Caco-2 (cell line): Measurements from ENCODE around the gene AIFM3. TPM values are rescaled to one million over a fixed set of nuclear protein-coding genes. Genes with fewer than 3 reads are reported as not detected.

Source experiments
- BruUV-seq: library from RNA; stranded (reverse); fragments of 400-500 nt; replicated peaks from 2 replicates; lab custom pipeline; 2021; lab: Mats Ljungman, UMichigan
- CTCF ChIA-PET: fragments of 300-600 bp; sonication (Branson Sonifier 250); formaldehyde crosslinking; loops from one replicate; lab custom pipeline; 2022; ENCODE audit warnings: antibody characterized with exemption; lab: Charles Lee
- POLR2A ChIA-PET: fragments of 300-600 bp; sonication (Branson Sonifier 250); formaldehyde crosslinking; loops from one replicate; lab custom pipeline; 2022; ENCODE audit warnings: antibody characterized with exemption; lab: Charles Lee
- DNase-seq, 2 experiments: peaks; one replicate each; pipeline versions ENCODE4 v3.0.0 to v3.0.0-alpha.2; 2020 to 2022
- H3K27me3 ChIP-seq: replicated peaks from 2 replicates; pipeline ENCODE4 v1.6.0; 2011; ENCODE audit warnings: low read length; ENCODE audit not compliant: control insufficient read depth, insufficient read depth
- H3K36me3 ChIP-seq: 2 replicates; pipeline ENCODE4 v1.5.1; 2011; ENCODE audit warnings: low read length; ENCODE audit not compliant: control insufficient read depth, insufficient read depth
- H3K4me1 ChIP-seq: fragments of 250-450 bp; sonication (Bioruptor Pico); 2 replicates; pipeline ENCODE4 v1.5.1; 2020; ENCODE audit warnings: mild to moderate bottlenecking
- H3K4me3 ChIP-seq: 2 replicates; pipeline ENCODE4 v1.5.1; 2011; ENCODE audit warnings: low read depth, mild to moderate bottlenecking, control low read depth, low read length
- H3K9me3 ChIP-seq: fragments of 250-450 bp; sonication (Bioruptor Pico); 2 replicates; pipeline ENCODE4 v1.5.1; 2020; ENCODE audit warnings: mild to moderate bottlenecking, moderate library complexity
- H3K27ac Mint-ChIP-seq: one replicate; pipeline ENCODE4 v1.8.0; 2022; ENCODE audit warnings: mixed read lengths; ENCODE audit not compliant: unreplicated experiment
- H3K27me3 Mint-ChIP-seq: one replicate; pipeline ENCODE4 v1.8.0; 2022; ENCODE audit warnings: mixed read lengths; ENCODE audit not compliant: insufficient read depth, unreplicated experiment
- H3K36me3 Mint-ChIP-seq: one replicate; pipeline ENCODE4 v1.8.0; 2022; ENCODE audit warnings: mild to moderate bottlenecking, mixed read lengths; ENCODE audit not compliant: insufficient read depth, unreplicated experiment
- H3K4me1 Mint-ChIP-seq: one replicate; pipeline ENCODE4 v1.8.0; 2022; ENCODE audit warnings: low read depth, mixed read lengths; ENCODE audit not compliant: unreplicated experiment
- H3K4me3 Mint-ChIP-seq: one replicate; pipeline ENCODE4 v1.8.0; 2022; ENCODE audit warnings: mild to moderate bottlenecking, moderate library complexity, mixed read lengths; ENCODE audit not compliant: unreplicated experiment
- H3K9me3 Mint-ChIP-seq: one replicate; pipeline ENCODE4 v1.8.0; 2022; ENCODE audit warnings: mixed read lengths; ENCODE audit not compliant: unreplicated experiment
- intact Hi-C: fragments of 100-400 bp; cut with micrococcal nuclease; formaldehyde crosslinking; loops from one replicate; pipeline ENCODE4 v1.10.0; 2022; ENCODE audit not compliant: unreplicated experiment
- total RNA-seq: library from RNA; stranded (reverse); gene quantifications from 2 replicates; pipeline ENCODE4 v1.2.3, GENCODE V29; 2022
- TF ChIP-seq, protein P1 (sequence below), 2 experiments: fragments of 200-600 bp in 1 of 2; IDR thresholded peaks; 1 replicate in 1 of 2; 2 replicates in 1 of 2; pipeline versions ENCODE4 v1.5.1 to v1.8.0; 2011 to 2022; ENCODE audit warnings: antibody characterized with exemption in 1 of 2, control low read depth in 1 of 2, inconsistent platforms in 1 of 2, low read depth in 1 of 2, low read length in 1 of 2, mild to moderate bottlenecking in 1 of 2, moderate library complexity in 1 of 2; ENCODE audit not compliant: insufficient read depth in 1 of 2, severe bottlenecking in 1 of 2, unreplicated experiment in 1 of 2

The AIFM3 gene
- total RNA-seq, 1 experiment from 2014 or later = 0.73 TPM

DNA sequence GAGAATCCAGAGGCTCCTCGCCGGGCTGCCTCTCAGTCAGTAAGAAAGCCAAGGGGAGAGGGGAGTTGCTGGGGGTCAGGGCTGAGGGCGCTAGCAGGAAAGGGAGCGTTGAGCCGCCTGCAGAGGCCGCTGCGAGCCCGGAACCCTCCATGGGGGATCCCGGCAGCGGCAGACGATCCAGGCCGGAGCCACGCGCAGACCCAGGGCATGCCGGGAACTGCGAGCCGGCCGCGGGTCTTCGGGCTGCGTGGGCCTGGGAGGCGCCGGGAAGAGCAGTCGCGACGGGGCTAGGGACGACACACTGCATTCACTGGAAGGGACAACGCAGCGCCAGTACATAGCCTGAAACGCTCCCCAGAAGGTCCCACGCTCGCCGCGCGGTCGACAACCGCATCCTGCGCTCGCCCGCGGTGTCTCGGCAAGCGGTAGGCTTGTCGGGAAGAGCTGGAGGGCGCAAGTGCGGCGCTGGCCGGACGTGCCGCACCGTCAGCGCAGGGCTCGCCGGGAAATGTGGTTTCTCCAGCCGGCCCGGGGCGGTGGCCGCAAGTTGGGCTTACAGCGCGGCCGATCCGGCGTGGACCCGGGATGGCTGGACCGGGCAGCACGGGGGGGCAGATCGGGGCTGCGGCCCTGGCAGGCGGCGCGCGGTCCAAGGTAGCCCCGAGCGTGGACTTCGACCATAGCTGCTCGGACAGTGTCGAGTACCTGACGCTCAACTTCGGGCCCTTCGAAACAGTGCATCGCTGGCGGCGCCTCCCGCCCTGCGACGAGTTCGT, 14.9 kb downstream of the AIFM3 start, which contains the start of gene LZTR1:
Gene LZTR1 (plus strand): TSS at position 511 of the 776 bp plus-strand sequence. CDS start 75 bp downstream, at position 586.
- peak within 1 kb of the TSS; percentile 85 for H3K4me3 Mint-ChIP-seq
- POLR2A ChIA-PET = interaction anchor here (0.5 to 1.8 kb wide), 12 partner anchors 9 to 204 kb away, joined by 3 to 19 read pairs (median 5); partner anchors contain the start of genes CRKL, P2RX6 and THAP7
- intact Hi-C loops = loop anchor here (1.0 kb wide), 1 partner anchor 20 kb away; the partner anchor contains the start of gene THAP7
- no peaks in the 10 kb centered on the region for H3K27me3 ChIP-seq
- H3K27me3 Mint-ChIP-seq = no peaks in the 10 kb centered on the region
- TF ChIP-seq, protein P1, sequence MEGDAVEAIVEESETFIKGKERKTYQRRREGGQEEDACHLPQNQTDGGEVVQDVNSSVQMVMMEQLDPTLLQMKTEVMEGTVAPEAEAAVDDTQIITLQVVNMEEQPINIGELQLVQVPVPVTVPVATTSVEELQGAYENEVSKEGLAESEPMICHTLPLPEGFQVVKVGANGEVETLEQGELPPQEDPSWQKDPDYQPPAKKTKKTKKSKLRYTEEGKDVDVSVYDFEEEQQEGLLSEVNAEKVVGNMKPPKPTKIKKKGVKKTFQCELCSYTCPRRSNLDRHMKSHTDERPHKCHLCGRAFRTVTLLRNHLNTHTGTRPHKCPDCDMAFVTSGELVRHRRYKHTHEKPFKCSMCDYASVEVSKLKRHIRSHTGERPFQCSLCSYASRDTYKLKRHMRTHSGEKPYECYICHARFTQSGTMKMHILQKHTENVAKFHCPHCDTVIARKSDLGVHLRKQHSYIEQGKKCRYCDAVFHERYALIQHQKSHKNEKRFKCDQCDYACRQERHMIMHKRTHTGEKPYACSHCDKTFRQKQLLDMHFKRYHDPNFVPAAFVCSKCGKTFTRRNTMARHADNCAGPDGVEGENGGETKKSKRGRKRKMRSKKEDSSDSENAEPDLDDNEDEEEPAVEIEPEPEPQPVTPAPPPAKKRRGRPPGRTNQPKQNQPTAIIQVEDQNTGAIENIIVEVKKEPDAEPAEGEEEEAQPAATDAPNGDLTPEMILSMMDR (IDR thresholded peaks at IDR 0.05; ENCODE audit: insufficient read depth in 1 of 2, low read depth in 1 of 2, low read length in 1 of 2, severe bottlenecking in 1 of 2, unreplicated experiment in 1 of 2) = peak; percentile 51 to 84
- peaks cover 8% of the 10 kb centered on the region for H3K36me3 Mint-ChIP-seq
- peaks cover 14% of the 10 kb centered on the region; the same call in 1 of the 2 replicates for H3K4me1 ChIP-seq
- no peaks in the 10 kb centered on the region for H3K36me3 ChIP-seq
- no peaks in the 10 kb centered on the region for H3K4me1 Mint-ChIP-seq
- H3K4me3 ChIP-seq = peak within 1 kb of the TSS; percentile 95
- peak; percentile 78 to 88 for DNase-seq
- H3K9me3 Mint-ChIP-seq = peaks cover 8% of the 10 kb centered on the region
- BruUV-seq = TSS peak; percentile 21
- H3K27ac Mint-ChIP-seq = peak within 1 kb of the TSS; percentile 71
- CTCF ChIA-PET = interaction anchor here (0.6 to 1.6 kb wide), 12 partner anchors 9 to 178 kb away, joined by 3 to 17 read pairs (median 6); partner anchors contain the start of genes AIFM3 and CRKL
- H3K9me3 ChIP-seq = 0 out of 2 replicates have a peak, but pooled peaks cover 3% of the 10 kb centered on the region

DNA sequence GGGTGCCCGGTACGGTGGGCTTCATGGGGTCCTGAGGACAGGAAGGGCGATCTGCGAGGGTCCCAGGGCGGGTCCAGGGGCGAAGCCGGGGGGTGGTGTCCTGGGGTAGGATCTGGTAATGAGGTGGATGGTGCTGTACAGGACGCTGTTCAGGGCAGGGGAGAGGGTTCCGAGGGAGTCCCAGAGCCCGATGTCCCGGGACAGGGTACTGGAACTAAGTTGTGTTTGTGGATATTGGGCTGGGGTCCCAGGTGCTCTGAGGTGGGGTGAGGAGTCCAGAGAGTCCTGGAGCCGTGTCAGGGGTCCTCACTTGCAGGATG, 15.5 kb downstream of the AIFM3 start:
- no peaks in the 10 kb centered on the region for H3K36me3 ChIP-seq
- Mint-ChIP-seq H3K4me1 (no peaks in the 10 kb centered on the region), H3K36me3 (peaks cover 8% of the 10 kb centered on the region), H3K9me3 (peaks cover 8% of the 10 kb centered on the region), H3K27me3 (no peaks in the 10 kb centered on the region), H3K27ac (peak overlapping the region; percentile 71), H3K4me3 (peak overlapping the region; percentile 85)
- ChIA-PET POLR2A (interaction anchor here (0.5 to 1.8 kb wide), 12 partner anchors 10 to 205 kb away, joined by 3 to 19 read pairs (median 5); partner anchors contain the start of genes CRKL, P2RX6 and THAP7), CTCF (interaction anchor here (0.6 to 1.2 kb wide), 11 partner anchors 10 to 179 kb away, joined by 3 to 17 read pairs (median 6); partner anchors contain the start of gene CRKL)
- peak overlapping the region; percentile 95 for H3K4me3 ChIP-seq
- DNase-seq = no peak
- BruUV-seq = no TSS peak
- TF ChIP-seq, protein P1 (IDR thresholded peaks at IDR 0.05; ENCODE audit: insufficient read depth in 1 of 2, low read depth in 1 of 2, low read length in 1 of 2, severe bottlenecking in 1 of 2, unreplicated experiment in 1 of 2) = no peak
- intact Hi-C loops = loop anchor here (1.0 kb wide), 1 partner anchor 20 kb away; the partner anchor contains the start of gene THAP7
- peaks cover 14% of the 10 kb centered on the region; the same call in 1 of the 2 replicates for H3K4me1 ChIP-seq
- no peaks in the 10 kb centered on the region for H3K27me3 ChIP-seq
- 0 out of 2 replicates have a peak, but pooled peaks cover 3% of the 10 kb centered on the region for H3K9me3 ChIP-seq

DNA sequence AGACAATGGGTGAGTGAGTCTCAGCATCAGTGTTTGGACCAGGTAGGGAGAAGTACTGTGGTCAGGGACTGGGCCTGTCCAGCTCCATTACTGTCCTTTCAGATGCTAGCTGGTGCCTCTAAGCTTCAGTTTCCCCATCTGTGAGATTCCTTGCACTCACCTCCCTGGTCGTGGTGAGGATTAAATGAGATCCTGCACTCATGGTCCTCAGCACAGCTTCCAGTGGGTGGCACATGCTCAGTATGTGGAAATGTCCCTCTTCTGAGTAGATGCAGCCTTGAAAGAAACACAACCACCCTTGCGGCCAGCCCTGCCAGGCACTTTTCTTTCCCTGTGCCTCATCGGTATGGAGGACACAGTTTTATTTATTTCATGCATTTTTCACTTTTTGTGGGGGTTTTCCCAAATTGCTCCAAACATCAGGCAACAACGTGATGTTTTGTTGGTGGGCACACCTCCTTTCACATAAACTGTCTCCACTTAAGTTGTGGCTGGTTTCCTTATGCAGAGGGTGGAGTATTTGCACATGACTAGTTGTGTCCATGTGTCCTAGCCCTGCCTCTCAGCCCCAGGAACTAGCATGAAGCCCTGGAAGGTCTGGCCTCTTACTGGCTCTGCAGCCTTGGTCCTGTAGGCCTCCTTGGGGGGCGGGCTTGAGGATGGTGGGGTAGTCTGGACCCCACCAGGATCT, 16.2 kb downstream of the AIFM3 start:
- no peaks in the 10 kb centered on the region for H3K36me3 ChIP-seq
- POLR2A ChIA-PET = no interaction called here
- peaks cover 14% of the 10 kb centered on the region; the same call in 1 of the 2 replicates for H3K4me1 ChIP-seq
- H3K27ac Mint-ChIP-seq = no peak overlapping the region
- no peak for DNase-seq
- H3K4me3 Mint-ChIP-seq = peak overlapping the region; percentile 85
- H3K9me3 ChIP-seq = 0 out of 2 replicates have a peak, but pooled peaks cover 3% of the 10 kb centered on the region
- no peaks in the 10 kb centered on the region for H3K27me3 ChIP-seq
- TF ChIP-seq, protein P1 (IDR thresholded peaks at IDR 0.05; ENCODE audit: insufficient read depth in 1 of 2, low read depth in 1 of 2, low read length in 1 of 2, severe bottlenecking in 1 of 2, unreplicated experiment in 1 of 2) = no peak
- H3K27me3 Mint-ChIP-seq = no peaks in the 10 kb centered on the region
- no TSS peak for BruUV-seq
- H3K36me3 Mint-ChIP-seq = peaks cover 12% of the 10 kb centered on the region
- intact Hi-C loops = no loop called here
- no peaks in the 10 kb centered on the region for H3K4me1 Mint-ChIP-seq
- H3K9me3 Mint-ChIP-seq = peaks cover 8% of the 10 kb centered on the region
- peak overlapping the region; percentile 95 for H3K4me3 ChIP-seq
- CTCF ChIA-PET = no interaction called here
